ENCODE results near the gene ICE2. TPM values are rescaled to one million over a fixed set of nuclear protein-coding genes. Genes with fewer than 3 reads are reported as not detected.

The ICE2 gene
- total and polyA plus RNA-seq, 4 donors = 5.7 to 26.6 (median 16.8) TPM

- TF ChIP-seq, protein P1, sequence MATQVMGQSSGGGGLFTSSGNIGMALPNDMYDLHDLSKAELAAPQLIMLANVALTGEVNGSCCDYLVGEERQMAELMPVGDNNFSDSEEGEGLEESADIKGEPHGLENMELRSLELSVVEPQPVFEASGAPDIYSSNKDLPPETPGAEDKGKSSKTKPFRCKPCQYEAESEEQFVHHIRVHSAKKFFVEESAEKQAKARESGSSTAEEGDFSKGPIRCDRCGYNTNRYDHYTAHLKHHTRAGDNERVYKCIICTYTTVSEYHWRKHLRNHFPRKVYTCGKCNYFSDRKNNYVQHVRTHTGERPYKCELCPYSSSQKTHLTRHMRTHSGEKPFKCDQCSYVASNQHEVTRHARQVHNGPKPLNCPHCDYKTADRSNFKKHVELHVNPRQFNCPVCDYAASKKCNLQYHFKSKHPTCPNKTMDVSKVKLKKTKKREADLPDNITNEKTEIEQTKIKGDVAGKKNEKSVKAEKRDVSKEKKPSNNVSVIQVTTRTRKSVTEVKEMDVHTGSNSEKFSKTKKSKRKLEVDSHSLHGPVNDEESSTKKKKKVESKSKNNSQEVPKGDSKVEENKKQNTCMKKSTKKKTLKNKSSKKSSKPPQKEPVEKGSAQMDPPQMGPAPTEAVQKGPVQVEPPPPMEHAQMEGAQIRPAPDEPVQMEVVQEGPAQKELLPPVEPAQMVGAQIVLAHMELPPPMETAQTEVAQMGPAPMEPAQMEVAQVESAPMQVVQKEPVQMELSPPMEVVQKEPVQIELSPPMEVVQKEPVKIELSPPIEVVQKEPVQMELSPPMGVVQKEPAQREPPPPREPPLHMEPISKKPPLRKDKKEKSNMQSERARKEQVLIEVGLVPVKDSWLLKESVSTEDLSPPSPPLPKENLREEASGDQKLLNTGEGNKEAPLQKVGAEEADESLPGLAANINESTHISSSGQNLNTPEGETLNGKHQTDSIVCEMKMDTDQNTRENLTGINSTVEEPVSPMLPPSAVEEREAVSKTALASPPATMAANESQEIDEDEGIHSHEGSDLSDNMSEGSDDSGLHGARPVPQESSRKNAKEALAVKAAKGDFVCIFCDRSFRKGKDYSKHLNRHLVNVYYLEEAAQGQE (IDR thresholded peaks at IDR 0.05) = no peak
- TF ChIP-seq GABPA (IDR thresholded peaks at IDR 0.05 in 1 of 2, conservative IDR thresholded peaks at IDR 0.05 in 1 of 2) = no peak
These were observed 105.2 kb downstream of the ICE2 start (continued) for GRCh38 chr15:60373745-60374144.

- Histone ChIP-seq H3K36me3 (ENCODE audit: control insufficient read depth in 4 of 4, insufficient read depth in 3 of 4, low read depth in 1 of 4, low read length in 3 of 4) (peaks cover 0 to 7% (median 1%) of the 10 kb centered on the region in 4 donors), H3K27ac (ENCODE audit: low read depth in 1 of 2, low read length in 2 of 2) (no peak overlapping the region), H3K4me3 (ENCODE audit: low read depth in 1 of 3, low read length in 3 of 3) (no peak overlapping the region), H3K9ac (ENCODE audit: low read depth in 1 of 2, low read length in 2 of 2) (no peak overlapping the region), H3K27me3 (ENCODE audit: control insufficient read depth in 4 of 4, insufficient read depth in 4 of 4, low read length in 3 of 4) (no peaks in the 10 kb centered on the region), H3K4me1 (ENCODE audit: control insufficient read depth in 4 of 4, insufficient read depth in 4 of 4, low read length in 3 of 4) (peaks cover 0 to 3% (median 0%) of the 10 kb centered on the region in 4 donors), H3K9me3 (ENCODE audit: control insufficient read depth in 4 of 4, low read length in 3 of 4) (no peaks in the 10 kb centered on the region)
- DNase-seq (ENCODE audit: low spot score) = no peak
- WGBS = 95% methylated on average over 3 of the region's 3 CpGs
- TF ChIP-seq RAD21 (IDR thresholded peaks at IDR 0.05) (no peak), HNF4A (conservative IDR thresholded peaks at IDR 0.05) (no peak), HNF4G (IDR thresholded peaks at IDR 0.05) (no peak), MAX (IDR thresholded peaks at IDR 0.05) (no peak), TAF1 (conservative IDR thresholded peaks at IDR 0.05) (no peak), YY1 (IDR thresholded peaks at IDR 0.05) (no peak), JUND (IDR thresholded peaks at IDR 0.05) (no peak), CTCF (IDR thresholded peaks at IDR 0.05; ENCODE audit: low read depth, low read length, missing input control) (no peak), ATF3 (IDR thresholded peaks at IDR 0.05) (no peak), FOXA2 (IDR thresholded peaks at IDR 0.05) (no peak), SP1 (IDR thresholded peaks at IDR 0.05) (no peak), RXRA (IDR thresholded peaks at IDR 0.05) (no peak), EGR1 (IDR thresholded peaks at IDR 0.05; ENCODE audit: low read depth in 2 of 2) (no peak), GABPA (IDR thresholded peaks at IDR 0.05 in 1 of 2, conservative IDR thresholded peaks at IDR 0.05 in 1 of 2) (no peak), FOXA1 (IDR thresholded peaks at IDR 0.05) (no peak), NR2F2 (IDR thresholded peaks at IDR 0.05) (no peak)
- TF ChIP-seq, protein P2, sequence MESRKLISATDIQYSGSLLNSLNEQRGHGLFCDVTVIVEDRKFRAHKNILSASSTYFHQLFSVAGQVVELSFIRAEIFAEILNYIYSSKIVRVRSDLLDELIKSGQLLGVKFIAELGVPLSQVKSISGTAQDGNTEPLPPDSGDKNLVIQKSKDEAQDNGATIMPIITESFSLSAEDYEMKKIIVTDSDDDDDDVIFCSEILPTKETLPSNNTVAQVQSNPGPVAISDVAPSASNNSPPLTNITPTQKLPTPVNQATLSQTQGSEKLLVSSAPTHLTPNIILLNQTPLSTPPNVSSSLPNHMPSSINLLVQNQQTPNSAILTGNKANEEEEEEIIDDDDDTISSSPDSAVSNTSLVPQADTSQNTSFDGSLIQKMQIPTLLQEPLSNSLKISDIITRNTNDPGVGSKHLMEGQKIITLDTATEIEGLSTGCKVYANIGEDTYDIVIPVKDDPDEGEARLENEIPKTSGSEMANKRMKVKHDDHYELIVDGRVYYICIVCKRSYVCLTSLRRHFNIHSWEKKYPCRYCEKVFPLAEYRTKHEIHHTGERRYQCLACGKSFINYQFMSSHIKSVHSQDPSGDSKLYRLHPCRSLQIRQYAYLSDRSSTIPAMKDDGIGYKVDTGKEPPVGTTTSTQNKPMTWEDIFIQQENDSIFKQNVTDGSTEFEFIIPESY (IDR thresholded peaks at IDR 0.05) = no peak
- TF ChIP-seq, protein P1 (IDR thresholded peaks at IDR 0.05) = no peak
These were observed 105.6 kb downstream of the ICE2 start for GRCh38 chr15:60373327-60373726.

Measured in liver (tissue), 9 donors.